Hematopoietic multipotent progenitor cell treated with erythropoietin and hydrocortisone succinate and interleukin-3 and kit ligand, for 4 days (in vitro differentiated cells): ENCODE data around the gene C22orf23.
A peak's percentile ranks its signal among the peaks of the same experiment; 100 is the strongest.
"Not testable (repeated sequence)": the region's sequence is repeated elsewhere in the genome, so short reads cannot be mapped to it uniquely, and the experiment has no call there.

Source experiments
- DNase-seq: peaks from one replicate; pipeline ENCODE4 v3.0.0-alpha.2; 2015

The C22orf23 gene

DNA sequence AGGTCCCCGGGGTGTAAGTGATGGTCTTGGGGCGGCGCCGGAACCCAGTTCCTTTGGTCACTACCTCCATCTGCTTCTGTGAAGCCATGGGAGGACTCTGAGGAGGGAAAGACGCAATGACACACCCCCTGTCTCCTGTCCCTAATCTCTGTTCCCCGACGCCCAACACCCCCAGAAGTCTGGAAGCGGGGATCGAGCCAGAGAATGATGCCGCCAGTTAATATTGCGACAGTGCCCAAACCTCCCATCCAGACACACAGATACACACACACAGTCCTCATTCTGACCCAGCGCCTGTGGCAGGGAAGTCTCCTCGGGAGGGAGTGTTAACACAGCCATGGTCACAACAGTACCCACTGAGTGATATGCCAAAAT lies 352 bp downstream of the C22orf23 start:
- DNase-seq = no peak

DNA sequence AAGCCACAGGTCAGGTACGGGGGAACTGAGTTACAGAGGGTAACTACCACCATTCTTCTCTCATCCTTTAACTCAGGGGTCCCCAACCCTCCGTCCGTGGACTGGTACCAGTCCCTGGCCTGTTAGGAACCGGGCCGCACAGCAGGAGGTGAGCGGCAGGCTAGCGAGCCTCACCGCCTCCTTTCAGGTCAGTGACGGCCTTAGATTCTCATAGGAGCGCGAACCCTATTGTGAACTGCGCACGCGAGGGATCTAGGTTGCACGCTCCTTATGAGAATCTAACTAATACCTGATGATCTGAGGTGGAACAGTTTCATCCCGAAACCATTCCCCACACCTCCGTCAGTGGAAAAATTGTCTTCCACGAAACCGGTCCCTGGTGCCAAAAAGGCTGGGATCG lies 772 bp downstream of the C22orf23 start:
- DNase-seq = not testable (repeated sequence)

DNA sequence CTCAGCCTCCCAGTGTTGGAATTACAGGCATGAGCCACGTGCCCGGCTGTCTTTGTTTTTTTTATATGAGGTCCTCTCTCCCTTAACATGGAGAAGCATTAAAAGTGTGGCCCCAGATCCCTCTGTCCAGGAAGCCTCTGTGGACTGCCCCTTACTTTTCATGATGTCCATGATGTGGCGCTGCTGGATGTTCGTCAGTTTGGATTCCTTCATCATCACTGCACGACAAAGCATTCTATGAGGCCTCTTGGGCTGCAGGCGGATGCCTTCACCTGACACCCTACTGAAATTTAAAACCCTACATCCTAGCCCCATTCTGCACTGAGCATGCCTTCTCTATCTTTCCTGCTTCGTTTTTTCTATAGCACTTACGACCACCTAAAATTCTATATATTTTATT lies 2.1 kb downstream of the C22orf23 start:
- peak; percentile 34 for DNase-seq

DNA sequence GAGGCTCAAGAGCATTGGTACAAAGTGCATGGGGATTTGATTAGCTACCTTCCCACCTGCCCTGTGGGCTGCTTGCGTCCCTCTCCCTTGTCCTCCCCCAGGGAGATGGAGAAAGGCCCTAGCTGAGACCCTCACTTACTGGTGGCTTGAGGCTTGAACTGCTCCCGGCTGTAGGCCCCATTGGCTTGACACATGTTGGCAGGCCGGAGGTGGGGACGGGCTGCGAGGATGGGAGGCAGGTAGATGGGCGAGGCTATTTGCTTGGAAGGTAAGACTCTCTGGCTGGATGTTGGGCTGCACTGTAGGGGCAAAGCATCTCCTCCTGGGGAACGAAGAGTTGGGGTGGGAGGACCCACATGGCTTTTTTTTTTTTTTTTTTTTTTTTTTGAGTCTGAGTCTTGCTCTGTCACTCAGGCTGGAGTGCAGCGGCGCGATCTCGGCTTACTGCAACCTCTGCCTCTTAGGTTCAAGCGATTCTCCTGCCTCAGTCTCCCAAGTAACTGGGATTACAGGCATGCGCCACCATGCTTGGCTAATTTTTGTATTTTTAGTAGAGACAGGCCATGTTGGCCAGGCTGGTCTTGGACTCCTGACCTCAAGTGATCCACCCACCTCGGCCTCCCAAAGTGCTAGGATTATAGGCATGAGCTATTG lies 6.1 kb downstream of the C22orf23 start:
- not testable (repeated sequence) for DNase-seq

DNA sequence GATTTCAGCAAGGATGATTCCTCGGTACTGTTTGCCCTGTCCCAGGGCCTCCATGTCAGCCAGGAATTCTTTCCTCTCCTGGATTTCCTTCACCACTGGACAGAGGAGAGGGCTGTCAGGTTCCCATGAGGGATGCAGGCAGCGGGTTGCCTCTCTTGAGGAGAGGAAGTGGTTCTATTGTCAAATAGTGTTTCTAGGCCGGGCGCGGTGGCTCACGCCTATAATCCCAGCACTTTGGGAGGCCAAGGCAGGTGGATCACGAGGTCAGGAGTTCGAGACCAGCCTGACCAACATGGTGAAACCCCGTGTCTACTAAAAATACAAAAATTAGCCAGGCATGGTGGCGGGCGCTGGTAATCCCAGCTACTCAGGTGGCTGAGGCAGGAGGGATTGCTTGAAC lies 9.0 kb downstream of the C22orf23 start:
- not testable (repeated sequence) for DNase-seq

DNA sequence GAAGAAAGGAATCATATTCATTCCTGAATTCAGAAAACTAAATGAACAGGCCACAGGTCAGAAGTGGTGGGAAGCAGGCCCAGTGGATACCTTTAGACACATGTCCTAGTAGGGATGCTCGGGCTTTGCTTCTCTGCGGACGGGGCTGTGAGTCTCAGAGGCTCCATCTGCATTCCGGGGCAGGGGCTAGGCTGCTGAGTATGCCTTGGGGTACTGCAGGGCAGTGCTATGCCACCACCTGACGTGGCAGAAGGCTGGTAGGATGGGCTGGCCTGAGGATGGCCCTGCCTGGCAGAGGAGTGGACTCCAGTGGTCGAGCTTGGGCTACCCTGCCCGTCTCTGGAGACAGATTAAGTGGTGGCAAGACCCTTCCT lies 9.6 kb downstream of the C22orf23 start:
- DNase-seq = no peak

DNA sequence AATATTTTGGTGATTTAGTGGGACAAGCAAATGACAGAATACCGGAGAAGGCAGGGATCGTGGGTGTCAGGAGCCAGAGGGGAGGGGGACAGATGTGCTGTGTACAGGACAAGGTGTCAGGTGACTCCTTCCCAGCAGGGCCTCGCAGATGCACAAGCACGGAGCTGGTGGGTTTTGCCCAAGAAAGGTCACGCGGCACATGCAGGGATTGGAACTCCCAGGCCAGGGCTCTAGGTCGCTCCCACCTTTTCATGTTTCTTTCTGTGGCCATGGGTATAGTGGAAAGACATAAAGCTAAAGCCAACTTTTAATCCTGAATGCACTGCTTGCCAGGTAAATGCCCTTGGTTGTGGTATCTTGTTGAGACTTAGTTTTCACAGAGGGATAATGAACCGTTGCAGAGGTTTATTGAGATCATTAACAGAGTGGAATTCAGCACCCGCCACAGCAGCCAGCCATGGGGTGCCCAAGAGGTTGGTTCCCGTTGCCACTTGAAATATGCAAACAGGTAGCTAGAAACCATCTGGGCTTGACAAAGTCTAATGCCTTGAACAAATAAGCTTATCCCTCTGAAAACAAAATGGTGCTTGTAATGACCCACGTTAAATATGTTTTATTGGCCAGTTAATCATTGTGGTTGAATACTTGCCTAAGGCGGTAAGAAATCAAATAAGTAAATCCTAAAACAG lies 10.1 kb downstream of the C22orf23 start:
- DNase-seq = no peak

DNA sequence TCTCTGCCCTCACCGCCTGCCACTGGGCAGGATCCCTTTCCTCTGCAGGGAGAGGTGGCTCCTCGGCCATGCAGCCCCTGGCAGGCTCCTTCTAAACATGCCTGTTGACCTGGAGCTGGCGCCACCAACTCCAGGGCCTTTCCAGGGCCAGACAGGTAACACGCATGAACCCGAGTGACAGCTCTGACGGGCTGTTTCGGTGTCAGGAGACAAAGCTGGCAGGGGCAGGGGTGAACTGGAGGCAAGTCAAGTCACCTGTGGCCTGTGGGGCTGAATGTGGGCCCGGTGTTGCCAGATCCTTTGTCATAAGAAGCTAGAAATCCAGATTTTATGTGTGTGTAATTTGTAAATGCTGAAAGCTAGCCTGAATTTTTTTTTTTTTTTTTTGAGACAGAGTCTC lies 11.3 kb downstream of the C22orf23 start:
- no peak for DNase-seq

DNA sequence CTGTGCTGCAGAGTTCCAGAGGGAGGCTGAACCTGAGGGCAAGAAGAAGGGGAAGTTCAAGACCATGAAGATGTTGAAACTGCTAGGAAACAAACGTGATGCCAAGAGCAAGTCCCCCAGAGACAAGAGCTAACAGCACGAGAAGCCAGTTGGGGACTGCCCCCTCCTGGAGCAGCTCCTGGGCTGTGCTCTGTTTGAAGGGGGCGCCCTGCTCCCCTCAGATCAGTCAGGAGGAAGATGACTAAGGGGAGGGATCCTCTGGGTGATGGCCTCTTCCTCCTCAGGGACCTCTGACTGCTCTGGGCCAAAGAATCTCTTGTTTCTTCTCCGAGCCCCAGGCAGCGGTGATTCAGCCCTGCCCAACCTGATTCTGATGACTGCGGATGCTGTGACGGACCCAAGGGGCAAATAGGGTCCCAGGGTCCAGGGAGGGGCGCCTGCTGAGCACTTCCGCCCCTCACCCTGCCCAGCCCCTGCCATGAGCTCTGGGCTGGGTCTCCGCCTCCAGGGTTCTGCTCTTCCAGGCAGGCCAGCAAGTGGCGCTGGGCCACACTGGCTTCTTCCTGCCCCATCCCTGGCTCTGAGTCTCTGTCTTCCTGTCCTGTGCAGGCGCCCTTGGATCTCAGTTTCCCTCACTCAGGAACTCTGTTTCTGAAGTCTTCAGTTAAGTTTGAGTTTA lies 12.6 kb downstream of the C22orf23 start:
- DNase-seq = peak; percentile 58

DNA sequence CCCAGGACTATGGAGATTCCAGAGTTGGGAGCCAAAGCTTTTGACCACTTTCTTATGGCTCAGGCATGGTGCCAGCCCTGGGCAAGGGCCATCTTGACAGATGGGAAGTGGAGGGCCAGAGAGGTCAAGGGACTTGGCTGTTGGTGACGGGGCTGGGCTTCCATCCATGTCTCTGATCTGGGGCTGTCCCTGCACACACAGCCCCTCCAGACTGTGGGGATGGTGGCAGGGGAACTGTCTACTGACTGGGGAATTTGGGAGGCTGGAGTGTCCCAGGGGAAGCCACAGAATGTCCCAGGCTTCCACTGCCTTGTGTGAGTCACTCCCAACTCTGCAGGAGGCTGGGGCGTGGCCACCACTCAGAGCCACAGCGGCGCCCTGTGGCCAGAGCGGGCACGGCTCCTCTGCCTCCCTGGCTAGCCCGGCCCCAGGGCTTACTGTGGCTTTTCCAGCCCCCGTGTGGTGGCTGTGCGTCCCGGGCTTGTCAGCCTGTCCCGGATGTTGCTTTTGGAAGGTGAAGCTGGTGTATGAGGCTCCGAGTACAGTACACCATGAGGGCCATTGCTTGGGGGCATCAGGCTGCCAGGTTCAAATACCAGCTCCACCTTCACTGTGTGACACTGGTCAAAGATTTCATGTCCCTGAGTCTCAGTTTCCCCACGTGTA lies 19.6 kb downstream of the C22orf23 start:
- DNase-seq = peak; percentile 96

DNA sequence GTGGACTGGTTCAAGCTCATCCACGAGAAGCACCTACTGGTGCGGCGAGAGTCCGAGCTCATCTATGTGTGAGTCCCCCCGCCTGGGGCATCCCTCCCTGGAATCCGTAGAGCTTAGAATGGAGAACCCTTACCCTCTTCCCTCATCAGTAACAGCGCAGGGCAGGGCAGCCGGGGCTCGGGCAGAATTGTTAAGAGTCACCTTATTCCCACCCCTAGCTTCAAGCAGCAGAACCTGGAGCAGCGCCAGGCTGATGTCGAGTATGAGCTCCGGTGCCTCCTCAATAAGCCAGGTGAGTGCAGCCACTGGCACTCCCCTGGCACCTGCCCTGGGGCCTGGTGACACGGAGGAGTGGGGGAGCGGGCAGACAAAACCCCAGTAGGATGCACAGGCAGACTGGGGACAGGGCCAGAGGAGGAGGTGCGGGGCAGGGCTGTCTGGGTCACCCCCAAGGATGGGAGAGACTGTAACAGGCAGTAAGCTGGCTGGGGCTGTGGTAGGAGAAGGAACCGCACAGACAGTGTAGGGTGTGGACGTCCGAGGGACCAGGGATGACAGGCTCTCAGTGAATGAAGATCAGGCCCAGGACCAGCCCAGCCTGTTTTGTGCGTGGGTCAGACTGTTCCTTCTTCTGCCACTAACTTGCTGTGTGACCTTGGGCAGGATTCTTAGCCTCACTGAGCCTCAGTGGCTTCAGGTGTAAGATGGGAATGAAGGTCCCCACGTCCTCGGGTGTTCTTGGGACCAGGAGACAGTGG lies 20.4 kb downstream of the C22orf23 start:
- DNase-seq = no peak

DNA sequence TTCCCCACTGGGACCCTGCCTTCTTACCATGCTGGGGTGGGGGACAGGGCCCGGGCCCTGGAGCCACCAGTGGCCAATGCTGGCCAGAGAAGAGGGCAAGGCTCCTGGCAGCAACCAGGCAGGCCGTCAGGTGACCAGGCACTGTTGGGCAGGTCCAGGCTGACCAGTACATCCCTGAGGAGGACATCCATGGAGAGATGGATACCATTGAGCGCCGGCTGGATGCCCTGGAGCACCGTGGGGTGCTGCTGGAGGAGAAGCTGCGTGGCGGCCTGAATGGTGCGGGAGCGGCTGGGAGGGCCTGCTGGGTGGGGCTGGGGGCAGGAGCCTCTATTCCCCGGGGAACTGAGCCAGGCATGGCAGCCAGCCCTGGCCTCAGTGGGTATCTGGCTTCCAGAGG lies 21.0 kb downstream of the C22orf23 start:
- DNase-seq = no peak

DNA sequence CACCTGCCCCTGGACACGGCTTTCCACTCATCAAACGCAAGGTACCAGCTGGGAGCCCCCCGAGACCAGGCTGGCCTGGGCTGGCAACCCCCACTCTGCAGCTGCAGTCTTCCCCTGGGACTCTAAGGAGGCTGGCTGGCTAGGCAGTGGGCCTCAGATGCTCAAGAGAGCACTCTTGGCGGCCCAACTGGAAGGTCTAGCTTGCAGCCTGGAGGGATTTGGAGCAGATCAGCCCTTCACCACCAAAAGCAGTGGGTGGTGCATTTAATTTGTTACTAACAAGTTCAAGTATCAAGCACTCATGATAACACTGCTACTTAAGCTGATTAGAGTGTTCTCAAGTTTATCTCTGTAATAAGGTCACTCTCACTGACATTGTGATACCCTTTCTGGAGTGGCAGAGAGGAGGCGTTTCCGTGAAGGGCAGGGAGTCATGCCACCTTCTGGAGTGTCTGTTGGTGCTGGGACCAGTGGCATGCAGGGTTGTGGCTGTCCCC lies 21.5 kb downstream of the C22orf23 start:
- DNase-seq = no peak

DNA sequence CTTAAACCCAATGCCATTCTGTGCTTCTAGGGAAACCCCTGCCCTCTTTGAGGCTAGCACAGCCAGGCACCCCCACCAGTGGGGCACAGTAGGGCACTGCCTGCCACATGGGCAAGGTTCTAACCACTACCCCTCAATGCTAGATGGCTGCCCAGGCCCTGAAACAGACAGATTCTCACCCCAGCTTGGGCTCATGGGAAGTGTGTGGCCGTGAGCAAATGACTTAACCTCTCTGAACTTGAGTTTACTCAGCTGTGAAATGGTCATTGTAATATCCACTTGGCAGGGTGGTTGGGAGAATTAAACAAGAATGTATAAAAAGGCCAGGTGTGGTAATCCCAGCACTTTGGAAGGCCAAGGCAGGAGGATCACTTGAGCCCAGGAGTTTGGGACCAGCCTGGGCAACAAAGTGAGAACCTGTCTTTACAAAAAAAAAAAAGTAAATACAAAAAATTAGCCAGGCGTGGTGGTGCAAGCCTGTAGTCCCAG lies 22.4 kb downstream of the C22orf23 start:
- no peak for DNase-seq

DNA sequence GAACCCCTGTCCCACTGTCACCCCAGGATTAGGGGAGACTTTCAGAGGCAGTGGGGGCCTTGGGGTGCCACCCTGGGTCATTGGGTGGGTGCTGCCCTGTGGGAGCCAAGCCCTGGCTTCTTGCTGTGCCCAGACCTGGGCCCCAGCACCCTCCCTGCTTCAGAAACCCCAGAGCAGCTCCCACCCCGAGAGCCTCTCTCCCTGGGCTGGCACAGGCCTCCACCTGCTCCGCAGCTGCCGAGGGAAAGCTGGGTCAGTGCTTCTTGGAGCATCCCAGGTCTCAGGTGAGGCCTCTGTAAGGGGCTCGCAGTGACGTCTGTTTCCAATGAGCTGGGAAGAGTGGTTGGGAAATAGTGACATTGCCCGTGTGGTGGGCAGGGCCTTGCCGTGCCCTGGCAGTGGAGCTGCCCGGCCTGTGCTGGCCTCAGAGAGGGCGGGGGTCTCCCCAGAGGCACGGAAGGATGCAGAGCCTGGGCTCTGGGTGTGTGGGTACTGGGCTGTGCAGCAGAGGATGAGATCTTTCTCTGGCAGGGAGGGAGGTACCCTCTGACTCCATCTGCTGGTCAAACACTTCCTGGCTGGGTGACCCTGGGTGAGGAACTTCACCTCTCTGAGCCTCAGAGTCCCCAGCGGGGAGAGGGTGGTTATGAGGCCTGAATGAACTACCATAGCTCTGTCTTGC lies 23.0 kb downstream of the C22orf23 start:
- DNase-seq = peak; percentile 55

DNA sequence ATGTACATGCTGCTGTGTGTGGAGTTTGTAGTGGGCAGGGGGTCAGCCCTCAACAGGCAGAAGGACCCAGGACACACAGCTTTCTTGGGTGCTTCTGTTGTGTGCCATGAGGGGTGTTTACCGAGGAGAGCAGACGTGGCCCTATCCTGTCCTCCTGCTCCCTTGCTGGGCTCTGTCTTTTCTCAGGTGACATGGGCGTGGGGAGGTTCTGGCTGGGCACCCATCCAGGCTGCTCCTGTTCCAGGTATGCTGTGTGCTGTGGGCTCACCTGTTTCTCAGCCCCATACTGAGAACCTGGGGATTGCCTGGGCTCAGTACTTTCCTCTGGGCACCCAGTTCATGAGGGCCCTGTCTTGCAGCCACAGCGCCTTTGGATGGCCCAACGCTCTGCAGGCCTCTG lies 24.0 kb downstream of the C22orf23 start:
- no peak for DNase-seq

DNA sequence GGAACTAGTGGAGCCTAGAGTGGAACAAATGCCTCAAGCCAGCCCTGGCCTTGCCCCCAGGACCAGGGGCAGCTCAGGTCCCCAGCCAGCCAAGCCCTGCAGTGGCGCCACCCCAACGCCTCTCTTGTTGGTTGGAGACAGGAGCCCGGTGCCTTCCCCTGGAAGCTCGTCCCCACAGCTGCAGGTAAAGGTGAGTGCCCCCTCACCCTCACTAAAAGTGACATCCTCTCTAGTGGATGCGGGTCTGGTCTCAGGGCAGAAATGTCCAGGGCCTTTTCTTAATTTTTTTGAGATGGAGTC lies 25.8 kb downstream of the C22orf23 start:
- DNase-seq = no peak

DNA sequence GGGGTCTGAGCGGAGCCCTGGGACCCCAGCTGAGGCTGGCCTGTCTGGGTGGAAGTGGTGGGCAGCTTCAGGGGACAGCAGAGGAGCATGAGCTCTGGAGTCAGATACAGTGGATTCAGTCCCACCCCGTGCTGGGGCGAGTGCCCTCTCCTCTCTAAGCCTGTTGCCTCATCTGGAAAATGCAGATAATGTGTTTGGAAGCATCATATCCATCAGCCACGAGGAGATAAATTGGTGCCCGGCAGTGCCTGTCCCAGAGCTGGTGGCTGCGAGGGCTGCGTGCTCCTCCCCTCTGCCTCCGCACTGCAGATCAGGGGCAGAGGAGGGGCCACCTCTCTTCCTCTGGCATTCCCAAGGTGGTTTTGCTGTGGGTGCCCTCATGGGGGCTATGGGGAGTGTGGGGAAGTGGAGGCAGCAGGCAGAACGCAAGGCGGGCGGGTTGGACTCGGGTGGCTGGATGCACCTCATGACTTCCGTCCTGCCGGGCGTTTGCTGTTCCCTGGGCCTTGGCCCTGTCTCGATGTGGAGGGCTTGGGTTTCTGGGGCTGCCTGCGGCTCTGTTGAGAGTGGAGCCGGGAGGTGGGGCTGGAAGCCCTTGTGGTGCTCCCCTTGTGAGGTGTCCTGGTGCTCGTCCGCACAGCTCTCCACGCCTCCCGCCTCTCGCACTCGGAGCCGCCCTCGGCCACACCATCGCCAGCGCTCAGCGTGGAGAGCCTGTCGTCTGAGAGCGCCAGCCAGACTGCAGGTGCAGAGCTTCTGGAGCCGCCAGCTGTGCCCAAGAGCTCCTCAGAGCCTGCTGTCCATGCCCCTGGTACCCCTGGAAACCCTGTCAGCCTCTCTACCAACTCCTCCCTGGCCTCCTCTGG lies 26.4 kb downstream of the C22orf23 start:
- DNase-seq = peak; percentile 59

DNA sequence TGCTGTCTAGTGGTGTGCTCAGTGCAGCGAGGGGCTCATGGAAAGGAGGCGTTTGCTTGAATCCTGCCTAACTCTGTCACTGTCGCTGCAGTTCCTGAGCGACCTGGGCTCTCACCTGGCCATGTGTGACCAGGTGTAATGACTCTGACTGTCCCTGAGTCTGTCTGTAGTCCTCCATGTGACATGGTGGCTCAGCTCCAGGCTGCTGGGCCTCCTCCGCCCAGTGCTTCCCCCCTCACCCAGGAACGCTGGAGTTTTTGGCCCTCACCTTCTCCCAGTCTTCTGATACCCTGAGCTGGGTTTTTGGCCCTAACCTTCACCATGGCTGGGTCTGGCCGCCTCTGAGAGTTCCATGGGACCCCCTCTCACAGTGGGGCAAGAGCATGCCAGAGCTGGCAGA lies 27.0 kb downstream of the C22orf23 start:
- no peak for DNase-seq

DNA sequence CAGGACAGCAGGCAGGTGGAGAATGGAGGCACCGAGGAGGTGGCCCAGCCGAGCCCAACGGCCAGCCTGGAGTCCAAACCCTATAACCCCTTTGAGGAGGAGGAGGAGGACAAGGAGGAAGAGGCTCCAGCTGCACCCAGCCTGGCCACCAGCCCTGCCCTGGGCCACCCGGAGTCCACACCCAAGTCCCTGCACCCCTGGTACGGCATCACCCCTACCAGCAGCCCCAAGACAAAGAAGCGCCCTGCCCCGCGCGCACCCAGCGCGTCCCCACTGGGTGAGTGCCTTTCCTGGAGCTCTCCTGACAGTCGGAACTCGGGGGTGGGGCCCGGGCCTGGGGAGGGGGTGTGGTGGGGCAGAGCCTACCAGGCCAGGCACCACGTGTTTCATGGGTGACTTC lies 27.6 kb downstream of the C22orf23 start:
- no peak for DNase-seq

DNA sequence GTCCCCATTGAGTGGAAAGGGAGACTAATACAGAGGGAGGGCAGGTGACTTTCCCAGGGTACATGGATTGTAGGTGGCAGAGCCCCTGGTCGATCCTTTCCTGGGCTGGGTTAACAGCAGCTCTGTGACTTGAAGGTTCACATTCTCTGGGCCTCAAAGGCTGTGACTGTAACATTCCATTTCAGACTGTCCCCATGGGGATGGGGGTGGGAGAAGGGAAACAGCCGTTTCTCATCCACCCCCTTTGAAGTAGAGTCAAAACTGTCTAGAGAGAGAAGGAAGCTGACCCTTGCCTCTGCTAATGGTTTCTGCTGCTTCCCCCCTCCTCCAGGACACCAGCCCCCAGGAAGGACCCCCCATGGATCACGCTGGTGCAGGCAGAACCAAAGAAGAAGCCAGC lies 28.1 kb downstream of the C22orf23 start:
- no peak for DNase-seq
